K562 (cell line): Measurements from ENCODE around the gene IGSF8. TPM values are rescaled to one million over a fixed set of nuclear protein-coding genes. Genes with fewer than 3 reads are reported as not detected.

Experiments used
- ATAC-seq: fragments of 200-7000 bp; cut with Tn5 transposase; 3 replicates; pipeline ENCODE4 v1.9.1; 2020; ENCODE audit warnings: moderate library complexity
- BruUV-seq: library from RNA; stranded (reverse); fragments of 400-500 nt; replicated peaks from 2 replicates; lab custom pipeline; 2021; lab: Mats Ljungman, UMichigan
- CTCF ChIA-PET: fragments of 300-600 bp; formaldehyde crosslinking; extraction: SDS; loops from one replicate; lab custom pipeline; 2021; ENCODE audit warnings: low intra/inter-chr PET ratio; lab: Yijun Ruan, JAX
- POLR2A ChIA-PET: fragments of 300-600, 350-650 bp; sonication (Branson Sonifier 250); formaldehyde crosslinking; extraction: SDS; loops from one replicate; lab custom pipeline; 2021; ENCODE audit warnings: antibody characterized with exemption, inconsistent platforms; lab: Yijun Ruan, JAX
- DNase-seq, 4 experiments: peaks; one replicate each; pipeline versions ENCODE4 v3.0.0 to v3.0.0-alpha.2; 2011 to 2018; ENCODE audit warnings: low spot score in 3 of 4, mixed read lengths in 3 of 4; ENCODE audit errors: extremely low read depth in 1 of 4
- FAIRE-seq: peaks from 2 replicates; lab custom pipeline; 2011; peaks lifted over from hg19 to GRCh38; lab: Jason Lieb, UNC
- H2AFZ ChIP-seq: 2 replicates; pipeline ENCODE4 v1.6.0; 2011; ENCODE audit warnings: low read depth, low read length, control low read depth, inconsistent platforms
- H3K27ac ChIP-seq: fragments of 200-600 bp; 3 replicates; pipeline ENCODE4 v1.8.0; 2011; ENCODE audit warnings: low read depth, mild to moderate bottlenecking, control low read depth, inconsistent platforms, low read length, moderate library complexity, mixed read lengths; ENCODE audit errors: extremely low read depth
- H3K27me3 ChIP-seq, 2 experiments: fragments of 300-600 bp in 1 of 2; 2 replicates in 1 of 2; 3 replicates in 1 of 2; pipeline versions ENCODE4 v1.6.0 to v1.8.0; 2011; ENCODE audit warnings: inconsistent platforms in 2 of 2, low read length in 2 of 2, mild to moderate bottlenecking in 1 of 2, mixed read lengths in 1 of 2, moderate library complexity in 1 of 2; ENCODE audit not compliant: control insufficient read depth in 2 of 2, insufficient read depth in 2 of 2
- H3K36me3 ChIP-seq: fragments of 300-600 bp; 3 replicates; pipeline ENCODE4 v1.8.0; 2011; ENCODE audit warnings: mild to moderate bottlenecking, low read length, inconsistent platforms; ENCODE audit not compliant: control insufficient read depth, insufficient read depth
- H3K4me1 ChIP-seq, 2 experiments: fragments of 200-600 bp in 1 of 2; replicated peaks in 1 of 2; 2 replicates in 1 of 2; 3 replicates in 1 of 2; pipeline versions ENCODE4 v1.5.1 to v1.8.0; 2011; ENCODE audit warnings: inconsistent platforms in 2 of 2, low read length in 2 of 2, mild to moderate bottlenecking in 1 of 2, mixed read lengths in 1 of 2, moderate library complexity in 1 of 2; ENCODE audit not compliant: control insufficient read depth in 2 of 2, insufficient read depth in 2 of 2
- H3K4me2 ChIP-seq: 2 replicates; pipeline ENCODE4 v1.6.1; 2011; ENCODE audit warnings: low read length, control low read depth, inconsistent platforms, mixed read lengths; ENCODE audit not compliant: insufficient read depth
- H3K4me3 ChIP-seq: fragments of 200-600 bp; sonication (generic), shearing (Covaris generic); 2 replicates; pipeline ENCODE4 v1.5.1; 2016; ENCODE audit warnings: control low read depth, inconsistent platforms
- H3K79me2 ChIP-seq: fragments of 200-600 bp; 3 replicates; pipeline ENCODE4 v1.8.0; 2011; ENCODE audit warnings: low read length, inconsistent platforms; ENCODE audit not compliant: control insufficient read depth, insufficient read depth
- H3K9ac ChIP-seq, 2 experiments: 2 replicates each; pipeline versions ENCODE4 v1.6.0 to v1.6.1; 2011; ENCODE audit warnings: low read depth in 2 of 2, low read length in 2 of 2, control low read depth in 1 of 2, inconsistent platforms in 1 of 2, mild to moderate bottlenecking in 1 of 2, mixed read lengths in 1 of 2; ENCODE audit not compliant: insufficient read depth in 1 of 2
- H3K9me1 ChIP-seq: one replicate; pipeline ENCODE4 v1.6.0; 2011; ENCODE audit warnings: inconsistent platforms, mild to moderate bottlenecking, low read length, moderate library complexity; ENCODE audit not compliant: control insufficient read depth, insufficient read depth
- H3K9me3 ChIP-seq: replicated peaks from 2 replicates; pipeline ENCODE4 v1.5.1; 2011; ENCODE audit warnings: low read depth, low read length, inconsistent platforms; ENCODE audit not compliant: control insufficient read depth, insufficient read depth
- H4K20me1 ChIP-seq: replicated peaks from 2 replicates; pipeline ENCODE4 v1.6.1; 2011; ENCODE audit warnings: low read length, inconsistent platforms, mixed read lengths; ENCODE audit not compliant: control insufficient read depth, insufficient read depth
- JUN ChIP-seq, 2 experiments: sonication (generic) in 1 of 2; formaldehyde crosslinking in 1 of 2; IDR thresholded peaks; 2 replicates each; pipeline versions ENCODE4 v1.6.1 to v1.8.0; 2012 to 2022; ENCODE audit warnings: borderline replicate concordance in 2 of 2, mild to moderate bottlenecking in 2 of 2, improper control_type of control experiment in 1 of 2, low read depth in 1 of 2, low read length in 1 of 2, missing genetic modification reagents in 1 of 2
- JUND ChIP-seq, 2 experiments: IDR thresholded peaks; 2 replicates in 1 of 2; 3 replicates in 1 of 2; pipeline ENCODE4 v1.6.1; 2011; ENCODE audit warnings: borderline replicate concordance in 2 of 2, low read depth in 2 of 2, low read length in 2 of 2, improper control_type of control experiment in 1 of 2, missing biosample characterization in 1 of 2, missing genetic modification characterization in 1 of 2, missing genetic modification reagents in 1 of 2
- MXI1 ChIP-seq: IDR thresholded peaks from 2 replicates; pipeline ENCODE4 v1.6.1; 2011; ENCODE audit warnings: low read depth, mild to moderate bottlenecking, improper control_type of control experiment, low read length
- NRF1 ChIP-seq, 2 experiments: fragments of 450-650 bp; IDR thresholded peaks in 1 of 2; conservative IDR thresholded peaks in 1 of 2; 2 replicates each; pipeline ENCODE4 v1.6.1; 2014; ENCODE audit warnings: mild to moderate bottlenecking in 2 of 2
- ZNF75A ChIP-seq: fragments of 450-650 bp; formaldehyde crosslinking; IDR thresholded peaks from 2 replicates; pipeline ENCODE4 v1.4.0; 2020; ENCODE audit warnings: mild to moderate bottlenecking
- WGBS: fragments of 100-300 bp; shearing (Covaris generic); methylation state at CpG from one replicate; pipeline ENCODE4 v1.1.6; 2016; ENCODE audit warnings: low coverage, mixed read lengths; ENCODE audit not compliant: insufficient coverage; ENCODE audit errors: missing lambda C conversion rate; 5-methylcytosine and 5-hydroxymethylcytosine counted together
- in situ Hi-C: fragments of 300-500 bp; cut with MboI; formaldehyde crosslinking; loops from 4 replicates; pipeline ENCODE4 v1.15.0; 2018; ENCODE audit warnings: inconsistent platforms, mixed read lengths
- intact Hi-C: fragments of 100-400 bp; cut with micrococcal nuclease; formaldehyde crosslinking; loops from 2 replicates; pipeline ENCODE4 v1.14.2; 2022
- polyA plus RNA-seq, 8 experiments: library from polyadenylated mRNA; depleted of rRNA in 4 of 8; stranded (reverse) in 5 of 8; unstranded in 3 of 8; fragments of >200 nt; fragmentation: Nextera tagmentation in 2 of 8; fragmentation: Illumina TruSeq in 1 of 8; extraction: Ambion mirVana in 2 of 8; extraction: Trizol in 1 of 8; gene quantifications; 2 replicates each; pipeline versions ENCODE4 v1.2.1 to v1.2.3, GENCODE V29; 2011 to 2014; ENCODE audit warnings: inconsistent platforms in 1 of 8, missing spikeins in 1 of 8
- total RNA-seq, 7 experiments: library from RNA; depleted of rRNA in 6 of 7; stranded (reverse); fragments of >200 nt in 6 of 7; fragmentation: Illumina TruSeq in 2 of 7; extraction: Trizol in 2 of 7; gene quantifications; 2 replicates each; pipeline versions ENCODE4 v1.2.1 to v1.2.3, GENCODE V29; 2011 to 2021; ENCODE audit warnings: low replicate concordance in 1 of 7
- TF ChIP-seq, protein P1 (sequence below): fragments of 450-650 bp; IDR thresholded peaks from 2 replicates; pipeline ENCODE4 v1.6.1; 2016; ENCODE audit warnings: low read depth
- TF ChIP-seq, protein P2 (sequence below): fragments of 450-650 bp; IDR thresholded peaks from 2 replicates; pipeline ENCODE4 v1.6.1; 2016
- TF ChIP-seq, protein P3 (sequence below), 2 experiments: fragments of 450-650 bp in 1 of 2; sonication (generic) in 1 of 2; formaldehyde crosslinking in 1 of 2; IDR thresholded peaks in 1 of 2; conservative IDR thresholded peaks in 1 of 2; 2 replicates each; pipeline versions ENCODE4 v1.6.1 to v1.8.1; 2016 to 2023; ENCODE audit warnings: mild to moderate bottlenecking in 2 of 2, moderate library complexity in 2 of 2, inconsistent platforms in 1 of 2, missing genetic modification reagents in 1 of 2

Gene IGSF8
- total and polyA plus RNA-seq, 9 of the 15 experiments (the other 6 are each of a cell fraction or from before 2014, with no cell fraction given) = 0.32 to 11.7 (median 3.2) TPM

DNA sequence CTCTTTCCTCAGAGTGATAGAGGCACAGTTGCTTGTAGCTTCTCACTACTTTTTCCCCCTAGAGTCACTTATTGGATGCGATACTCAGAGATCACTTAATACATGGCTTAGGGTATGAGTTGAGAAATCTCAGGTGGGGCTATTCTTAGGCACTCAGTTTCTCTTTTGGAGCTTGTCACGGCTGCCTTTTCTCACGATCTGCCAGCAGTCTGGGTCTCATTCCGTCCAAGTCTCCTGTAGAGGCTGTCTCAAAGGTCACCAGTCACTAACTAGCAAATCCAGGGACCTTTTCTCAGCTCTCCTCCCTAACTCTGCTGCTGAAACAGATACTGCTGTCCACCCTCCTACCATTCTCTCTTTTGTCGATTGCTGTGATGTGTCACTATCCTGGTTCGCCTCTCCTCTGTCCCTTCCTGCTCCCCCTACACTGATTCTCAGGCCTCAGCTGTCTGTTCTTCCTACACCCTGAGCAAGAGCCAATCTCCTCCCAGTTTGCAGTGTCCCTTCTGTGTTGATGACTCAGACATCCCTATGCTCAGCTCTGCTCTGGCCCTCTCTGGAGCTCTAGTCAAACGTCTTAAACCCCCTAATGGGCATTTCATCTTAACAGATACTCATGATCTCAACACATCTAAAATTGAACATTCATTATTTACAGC, 29.6 kb upstream of the IGSF8 start:
- CTCF ChIA-PET = no interaction called here
- BruUV-seq = no TSS peak
- intact Hi-C loops = no loop called here
- FAIRE-seq (peak; percentile 65), DNase-seq (peak in 2 of 4 experiments; percentile 44 to 45), ATAC-seq (peak; percentile 72)
- Histone ChIP-seq H3K79me2 (no peaks in the 10 kb centered on the region), H3K9ac (no peak overlapping the region), H4K20me1 (no peaks in the 10 kb centered on the region; the same call in 1 of the 2 replicates), H3K36me3 (no peaks in the 10 kb centered on the region), H3K4me2 (no peak overlapping the region), H3K27ac (no peak overlapping the region), H2AFZ (peak overlapping the region; percentile 14; the same call in 1 of the 2 replicates), H3K4me3 (no peak overlapping the region), H3K9me1 (no peaks in the 10 kb centered on the region), H3K4me1 (no peaks in the 10 kb centered on the region; a peak in 1 of 5 replicates), H3K9me3 (no peaks in the 10 kb centered on the region), H3K27me3 (peaks cover 20 to 67% of the 10 kb centered on the region in 2 experiments; a peak in 4 of 5 replicates)
- in situ Hi-C loops = no loop called here
- POLR2A ChIA-PET = interaction anchor here (1.2 kb wide), 1 partner anchor 41 kb away, joined by 4 read pairs; no protein-coding TSS in a partner anchor
- 4% methylated on average over 6 of the region's 7 CpGs for WGBS
- TF ChIP-seq NRF1 (conservative IDR thresholded peaks at IDR 0.05 in 1 of 2, IDR thresholded peaks at IDR 0.05 in 1 of 2) (peak; percentile 10 to 20; a peak in 1 of 4 replicates), MXI1 (no peak), ZNF75A (no peak), JUND (IDR thresholded peaks at IDR 0.05; ENCODE audit: borderline replicate concordance, low read depth, low read length) (peak; percentile 68; the same call in 1 of the 2 replicates), JUND (tag; IDR thresholded peaks at IDR 0.05; ENCODE audit: borderline replicate concordance, low read depth, low read length) (0 out of 3 replicates have a peak, but pooled peaks have one; percentile 9), JUN (IDR thresholded peaks at IDR 0.05; ENCODE audit: borderline replicate concordance, low read depth, low read length) (0 out of 2 replicates have a peak, but pooled peaks have one; percentile 14), JUN (CRISPR knock-in tag; IDR thresholded peaks at IDR 0.05; ENCODE audit: borderline replicate concordance) (no peak)
- TF ChIP-seq, protein P1, sequence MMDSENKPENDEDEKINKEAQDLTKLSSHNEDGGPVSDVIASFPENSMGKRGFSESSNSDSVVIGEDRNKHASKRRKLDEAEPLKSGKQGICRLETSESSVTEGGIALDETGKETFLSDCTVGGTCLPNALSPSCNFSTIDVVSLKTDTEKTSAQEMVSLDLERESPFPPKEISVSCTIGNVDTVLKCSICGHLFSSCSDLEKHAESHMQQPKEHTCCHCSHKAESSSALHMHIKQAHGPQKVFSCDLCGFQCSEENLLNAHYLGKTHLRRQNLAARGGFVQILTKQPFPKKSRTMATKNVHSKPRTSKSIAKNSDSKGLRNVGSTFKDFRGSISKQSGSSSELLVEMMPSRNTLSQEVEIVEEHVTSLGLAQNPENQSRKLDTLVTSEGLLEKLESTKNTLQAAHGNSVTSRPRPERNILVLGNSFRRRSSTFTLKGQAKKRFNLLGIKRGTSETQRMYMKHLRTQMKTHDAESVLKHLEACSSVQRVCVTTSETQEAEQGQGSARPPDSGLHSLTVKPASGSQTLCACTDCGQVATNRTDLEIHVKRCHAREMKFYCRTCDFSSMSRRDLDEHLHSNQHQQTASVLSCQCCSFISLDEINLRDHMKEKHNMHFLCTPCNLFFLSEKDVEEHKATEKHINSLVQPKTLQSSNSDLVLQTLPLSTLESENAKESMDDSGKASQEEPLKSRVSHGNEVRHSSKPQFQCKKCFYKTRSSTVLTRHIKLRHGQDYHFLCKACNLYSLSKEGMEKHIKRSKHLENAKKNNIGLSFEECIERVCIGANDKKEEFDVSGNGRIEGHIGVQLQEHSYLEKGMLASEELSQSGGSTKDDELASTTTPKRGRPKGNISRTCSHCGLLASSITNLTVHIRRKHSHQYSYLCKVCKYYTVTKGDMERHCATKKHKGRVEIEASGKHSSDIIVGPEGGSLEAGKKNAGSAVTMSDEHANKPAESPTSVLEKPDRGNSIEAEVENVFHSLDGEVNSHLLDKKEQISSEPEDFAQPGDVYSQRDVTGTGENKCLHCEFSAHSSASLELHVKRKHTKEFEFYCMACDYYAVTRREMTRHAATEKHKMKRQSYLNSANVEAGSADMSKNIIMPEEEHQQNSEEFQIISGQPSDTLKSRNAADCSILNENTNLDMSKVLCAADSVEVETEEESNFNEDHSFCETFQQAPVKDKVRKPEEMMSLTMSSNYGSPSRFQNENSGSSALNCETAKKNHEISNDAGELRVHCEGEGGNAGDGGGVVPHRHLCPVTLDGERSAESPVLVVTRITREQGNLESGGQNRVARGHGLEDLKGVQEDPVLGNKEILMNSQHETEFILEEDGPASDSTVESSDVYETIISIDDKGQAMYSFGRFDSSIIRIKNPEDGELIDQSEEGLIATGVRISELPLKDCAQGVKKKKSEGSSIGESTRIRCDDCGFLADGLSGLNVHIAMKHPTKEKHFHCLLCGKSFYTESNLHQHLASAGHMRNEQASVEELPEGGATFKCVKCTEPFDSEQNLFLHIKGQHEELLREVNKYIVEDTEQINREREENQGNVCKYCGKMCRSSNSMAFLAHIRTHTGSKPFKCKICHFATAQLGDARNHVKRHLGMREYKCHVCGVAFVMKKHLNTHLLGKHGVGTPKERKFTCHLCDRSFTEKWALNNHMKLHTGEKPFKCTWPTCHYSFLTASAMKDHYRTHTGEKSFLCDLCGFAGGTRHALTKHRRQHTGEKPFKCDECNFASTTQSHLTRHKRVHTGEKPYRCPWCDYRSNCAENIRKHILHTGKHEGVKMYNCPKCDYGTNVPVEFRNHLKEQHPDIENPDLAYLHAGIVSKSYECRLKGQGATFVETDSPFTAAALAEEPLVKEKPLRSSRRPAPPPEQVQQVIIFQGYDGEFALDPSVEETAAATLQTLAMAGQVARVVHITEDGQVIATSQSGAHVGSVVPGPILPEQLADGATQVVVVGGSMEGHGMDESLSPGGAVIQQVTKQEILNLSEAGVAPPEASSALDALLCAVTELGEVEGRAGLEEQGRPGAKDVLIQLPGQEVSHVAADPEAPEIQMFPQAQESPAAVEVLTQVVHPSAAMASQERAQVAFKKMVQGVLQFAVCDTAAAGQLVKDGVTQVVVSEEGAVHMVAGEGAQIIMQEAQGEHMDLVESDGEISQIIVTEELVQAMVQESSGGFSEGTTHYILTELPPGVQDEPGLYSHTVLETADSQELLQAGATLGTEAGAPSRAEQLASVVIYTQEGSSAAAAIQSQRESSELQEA = peak; percentile 45; the same call in 1 of the 2 replicates
- TF ChIP-seq, protein P2, sequence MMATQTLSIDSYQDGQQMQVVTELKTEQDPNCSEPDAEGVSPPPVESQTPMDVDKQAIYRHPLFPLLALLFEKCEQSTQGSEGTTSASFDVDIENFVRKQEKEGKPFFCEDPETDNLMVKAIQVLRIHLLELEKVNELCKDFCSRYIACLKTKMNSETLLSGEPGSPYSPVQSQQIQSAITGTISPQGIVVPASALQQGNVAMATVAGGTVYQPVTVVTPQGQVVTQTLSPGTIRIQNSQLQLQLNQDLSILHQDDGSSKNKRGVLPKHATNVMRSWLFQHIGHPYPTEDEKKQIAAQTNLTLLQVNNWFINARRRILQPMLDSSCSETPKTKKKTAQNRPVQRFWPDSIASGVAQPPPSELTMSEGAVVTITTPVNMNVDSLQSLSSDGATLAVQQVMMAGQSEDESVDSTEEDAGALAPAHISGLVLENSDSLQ = 0 out of 2 replicates have a peak, but pooled peaks have one; percentile 27
- TF ChIP-seq, protein P3, sequence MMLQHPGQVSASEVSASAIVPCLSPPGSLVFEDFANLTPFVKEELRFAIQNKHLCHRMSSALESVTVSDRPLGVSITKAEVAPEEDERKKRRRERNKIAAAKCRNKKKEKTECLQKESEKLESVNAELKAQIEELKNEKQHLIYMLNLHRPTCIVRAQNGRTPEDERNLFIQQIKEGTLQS (IDR thresholded peaks at IDR 0.05) = peak; percentile 78
- TF ChIP-seq, protein P3 (CRISPR knock-in tag; conservative IDR thresholded peaks at IDR 0.05) = no peak
